Hepatic stellate cell (primary cell): Measurements from ENCODE around the gene AADACL3.
"Not testable (repeated sequence)": the region's sequence is repeated elsewhere in the genome, so short reads cannot be mapped to it uniquely, and the experiment has no call there.

ENCODE experiments used
- DNase-seq: peaks from one replicate; pipeline ENCODE4 v3.0.0; 2011; ENCODE audit warnings: low spot score

The AADACL3 gene

GRCh38 chr1:12715896-12716437, at the start of gene AADACL3:
AADACL3 (plus strand) TSS chr1:12716110; CDS start chr1:12716177, 67 bp downstream.
- no peak for DNase-seq

GRCh38 chr1:12666141-12666735, 49.7 kb upstream of the AADACL3 start:
- no peak for DNase-seq

- DNase-seq, result no peak
Observed at GRCh38 chr1:12669529-12670068, 46.3 kb upstream of the AADACL3 start.

GRCh38 chr1:12674358-12674757, 41.6 kb upstream of the AADACL3 start:
- DNase-seq, result no peak

- not testable (repeated sequence) for DNase-seq
Observed at GRCh38 chr1:12676122-12676521, 39.8 kb upstream of the AADACL3 start.

- no peak for DNase-seq
Observed at GRCh38 chr1:12677565-12677964, 38.3 kb upstream of the AADACL3 start.

- no peak for DNase-seq
Observed at GRCh38 chr1:12678350-12678749, 37.6 kb upstream of the AADACL3 start.

GRCh38 chr1:12678820-12679219, 37.1 kb upstream of the AADACL3 start:
- no peak for DNase-seq

GRCh38 chr1:12690156-12690555, 25.8 kb upstream of the AADACL3 start:
- DNase-seq, result no peak

GRCh38 chr1:12692967-12693782, 22.7 kb upstream of the AADACL3 start:
- DNase-seq, result no peak

- no peak for DNase-seq
Observed at GRCh38 chr1:12696658-12697057, 19.3 kb upstream of the AADACL3 start.

- DNase-seq, result peak; percentile 14
Observed at GRCh38 chr1:12697397-12697796, 18.5 kb upstream of the AADACL3 start.

GRCh38 chr1:12703821-12704451, 12.0 kb upstream of the AADACL3 start:
- no peak for DNase-seq

- no peak for DNase-seq
Observed at GRCh38 chr1:12706061-12706460, 9.8 kb upstream of the AADACL3 start.

GRCh38 chr1:12708396-12709090, 7.4 kb upstream of the AADACL3 start:
- no peak for DNase-seq

- no peak for DNase-seq
Observed at GRCh38 chr1:12709091-12709491, 6.8 kb upstream of the AADACL3 start.

GRCh38 chr1:12709696-12710095, 6.2 kb upstream of the AADACL3 start:
- no peak for DNase-seq

- DNase-seq, result no peak
Observed at GRCh38 chr1:12711536-12711935, 4.4 kb upstream of the AADACL3 start.

- DNase-seq, result no peak
Observed at GRCh38 chr1:12712076-12712475, 3.8 kb upstream of the AADACL3 start.

GRCh38 chr1:12712929-12713328, 3.0 kb upstream of the AADACL3 start:
- no peak for DNase-seq

- not testable (repeated sequence) for DNase-seq
Observed at GRCh38 chr1:12713651-12714050, 2.3 kb upstream of the AADACL3 start.
